NCI-H1436 treated with DMSO at 0.1 percent for 48 hours (cell line): ENCODE measurements around the gene BHLHE40.

Experiments used
- DNase-seq: peaks from one replicate; lab custom pipeline; 2025; lab: John Stamatoyannopoulos, UW

The BHLHE40 gene

GRCh38 chr3:5001135-5001534 lies 21.9 kb downstream of the BHLHE40 start:
- no peak for DNase-seq

DNA sequence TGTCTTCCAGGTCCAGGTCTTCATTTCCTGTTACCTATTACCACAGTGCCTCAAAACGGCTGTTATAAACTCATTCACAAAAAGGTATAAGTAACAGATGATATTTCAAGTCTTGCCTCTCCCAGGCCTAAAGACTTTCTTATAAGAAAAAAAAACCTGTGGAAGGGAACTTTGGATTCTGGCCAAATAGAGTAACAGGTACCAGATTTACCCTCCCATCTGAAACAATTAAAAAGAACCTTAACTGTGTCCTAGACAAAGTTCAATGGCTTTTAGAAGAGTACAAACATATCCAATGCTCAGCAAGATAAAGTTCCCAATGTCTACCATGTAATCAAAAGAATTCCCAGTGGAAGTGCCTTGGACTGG lies 22.6 kb downstream of the BHLHE40 start:
- no peak for DNase-seq

DNA sequence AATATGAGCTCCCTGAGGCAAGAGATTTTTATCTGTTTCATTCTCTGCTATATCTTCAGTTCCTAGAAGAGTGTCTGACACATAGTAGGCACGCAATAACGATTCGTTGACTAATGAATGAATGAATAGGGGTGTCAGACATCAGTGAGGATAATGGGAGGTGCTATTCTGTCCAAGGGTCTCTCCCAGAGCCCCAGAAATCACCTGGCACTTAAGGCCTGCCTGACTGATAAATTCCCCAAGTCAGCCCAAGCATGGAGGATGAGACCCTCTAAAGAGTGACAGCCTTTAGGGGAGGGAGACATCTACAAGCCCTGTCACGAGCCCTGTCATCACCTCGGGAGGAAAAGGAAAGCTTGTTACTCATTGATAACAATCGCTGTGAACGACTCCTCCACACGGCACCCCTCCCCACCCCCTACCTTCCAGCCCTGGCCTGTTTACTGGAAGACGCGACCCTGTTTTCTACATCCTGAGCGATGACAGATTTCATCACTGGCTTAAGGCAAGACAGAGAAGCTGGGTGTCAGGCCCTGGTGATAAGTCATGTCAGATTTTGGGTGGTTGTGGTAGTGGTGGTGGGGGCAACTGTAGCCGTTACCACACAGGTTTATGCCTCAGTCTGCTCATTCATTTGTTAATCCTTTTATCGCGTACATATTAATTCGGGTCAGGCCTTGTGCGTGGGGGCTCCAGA lies 23.1 kb downstream of the BHLHE40 start:
- no peak for DNase-seq

GRCh38 chr3:5002871-5003247 lies 23.6 kb downstream of the BHLHE40 start:
- no peak for DNase-seq

- DNase-seq = no peak
These were observed 25.3 kb downstream of the BHLHE40 start for GRCh38 chr3:5004319-5005152.

DNA sequence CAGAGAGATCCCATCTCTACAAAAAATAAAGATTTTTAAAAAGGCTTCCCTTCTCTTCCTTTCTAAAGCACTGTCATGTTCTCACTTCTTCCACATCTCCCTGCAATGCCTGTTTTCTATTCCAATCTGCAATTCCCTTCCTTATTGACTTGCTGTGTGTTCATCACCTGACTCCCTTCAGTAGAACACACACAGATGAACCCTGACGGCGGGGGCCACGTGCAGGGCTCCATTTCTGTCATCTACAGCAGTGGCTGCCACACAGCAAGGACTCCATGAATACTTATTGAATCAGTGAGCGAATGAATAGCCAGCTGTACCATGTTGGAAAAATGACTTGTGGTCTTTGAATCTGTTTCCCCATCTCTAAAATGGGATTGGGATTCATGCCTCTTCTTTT lies 26.1 kb downstream of the BHLHE40 start:
- DNase-seq = no peak

DNA sequence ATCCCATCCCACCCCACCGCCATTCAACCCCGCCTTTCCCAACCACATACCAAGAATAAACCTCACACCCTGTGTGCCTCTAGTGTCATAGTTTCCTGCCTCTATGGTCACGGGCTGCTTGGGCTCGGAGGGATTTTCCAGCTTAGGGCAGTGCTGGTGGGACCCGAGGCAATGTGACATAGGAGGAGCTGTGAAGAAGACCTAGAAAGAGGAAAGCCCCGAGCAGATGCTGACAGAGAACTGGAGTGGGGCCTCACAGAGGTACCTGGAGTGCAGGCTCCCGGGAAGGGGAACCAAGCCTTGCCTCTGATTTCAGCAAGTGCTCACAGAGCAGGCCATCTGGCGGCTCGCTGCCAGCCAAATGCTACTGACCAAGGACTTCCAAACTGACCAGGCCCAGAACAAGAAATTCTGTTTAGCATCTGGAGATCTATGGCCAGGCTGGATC lies 27.5 kb downstream of the BHLHE40 start:
- no peak for DNase-seq

DNA sequence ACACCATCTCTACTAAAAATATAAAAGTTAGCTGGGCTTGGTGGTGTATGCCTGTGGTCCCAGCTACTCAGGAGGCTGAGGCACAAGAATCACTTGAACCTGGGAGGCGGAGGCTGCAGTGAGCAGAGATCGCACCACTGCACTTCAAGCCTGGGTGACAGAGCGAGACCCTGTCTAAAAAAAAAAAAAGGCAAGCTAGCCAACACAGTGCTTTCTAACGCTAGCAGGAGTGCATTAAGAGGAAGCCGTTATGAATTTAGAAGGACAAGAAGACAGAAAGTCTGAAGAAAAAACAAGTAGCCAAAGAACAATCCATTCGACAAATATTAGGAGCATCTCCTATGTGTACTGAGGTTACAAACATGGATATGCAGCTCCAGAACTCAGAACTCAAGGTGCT lies 28.6 kb downstream of the BHLHE40 start:
- no peak for DNase-seq

DNA sequence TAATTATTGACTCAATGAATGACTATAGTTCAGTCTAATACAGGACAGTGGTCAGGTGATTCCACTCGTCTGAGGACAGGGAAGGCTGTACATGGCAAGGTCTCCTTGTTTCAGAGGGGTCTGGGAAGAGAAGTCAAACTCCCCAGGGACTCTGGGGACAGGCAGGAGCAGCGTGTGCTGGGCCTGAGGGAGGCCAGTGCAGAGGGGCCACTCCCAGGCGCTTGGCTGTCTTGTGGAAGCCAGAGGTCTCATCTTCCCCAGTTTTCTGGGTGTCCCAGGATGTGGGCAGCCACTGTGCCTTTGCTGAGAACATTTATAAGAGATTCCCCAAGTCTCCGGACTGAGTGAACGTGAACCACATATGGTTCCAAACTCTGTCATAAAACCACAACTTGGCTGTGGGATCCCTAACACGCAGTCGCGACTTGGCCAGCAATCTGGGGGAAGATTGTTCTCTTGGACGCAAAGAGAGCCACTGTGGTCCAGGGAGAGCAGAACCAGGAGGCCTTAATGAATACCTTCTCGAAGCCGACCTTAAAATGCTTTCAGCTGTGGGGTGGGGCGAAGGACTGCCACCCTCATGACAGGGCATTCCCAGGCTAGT lies 30.4 kb downstream of the BHLHE40 start:
- DNase-seq = no peak

DNA sequence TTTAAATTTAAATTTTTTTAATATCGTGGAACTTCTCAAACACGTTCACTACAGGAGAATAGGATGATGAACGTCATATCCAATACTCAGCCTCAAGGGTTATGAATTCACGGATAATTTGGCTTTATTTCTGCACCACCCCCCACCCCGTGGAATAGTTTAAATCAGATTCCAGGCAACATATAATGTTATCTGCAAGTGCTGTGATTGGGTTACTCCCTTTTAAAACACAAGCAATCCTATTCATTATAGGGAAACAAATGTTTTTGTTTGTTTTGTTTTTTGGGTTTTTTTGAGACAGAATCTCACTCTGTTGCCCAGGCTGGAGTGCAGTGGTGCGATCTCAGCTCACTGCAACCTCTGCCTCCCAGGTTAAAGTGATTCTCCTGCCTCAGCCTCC lies 30.9 kb downstream of the BHLHE40 start:
- DNase-seq = no peak

GRCh38 chr3:5010706-5011554 lies 31.7 kb downstream of the BHLHE40 start:
- DNase-seq = no peak

GRCh38 chr3:5011555-5012256 lies 32.5 kb downstream of the BHLHE40 start:
- DNase-seq = no peak

DNA sequence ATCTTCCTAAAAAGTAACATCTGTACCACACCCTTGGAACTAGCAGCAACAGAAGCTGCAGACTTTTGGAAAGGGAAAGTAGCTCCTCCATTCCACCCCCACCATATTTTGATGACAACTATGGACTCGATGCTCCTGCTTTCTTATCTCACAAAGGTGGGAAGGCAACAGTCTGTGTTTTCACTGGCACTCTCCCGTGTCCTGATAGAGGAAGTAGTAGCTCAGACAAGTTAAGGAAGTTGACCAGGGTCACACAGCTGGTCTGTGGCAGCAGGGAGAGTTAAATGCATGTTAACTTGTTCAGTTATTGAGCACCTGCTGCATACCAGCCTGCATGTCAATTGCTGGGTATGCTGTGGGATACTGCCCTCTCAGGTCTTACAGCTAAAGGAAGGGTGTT lies 33.1 kb downstream of the BHLHE40 start:
- no peak for DNase-seq

GRCh38 chr3:5013021-5013906 lies 34.0 kb downstream of the BHLHE40 start:
- no peak for DNase-seq

GRCh38 chr3:5014391-5014790 lies 35.2 kb downstream of the BHLHE40 start:
- no peak for DNase-seq

DNA sequence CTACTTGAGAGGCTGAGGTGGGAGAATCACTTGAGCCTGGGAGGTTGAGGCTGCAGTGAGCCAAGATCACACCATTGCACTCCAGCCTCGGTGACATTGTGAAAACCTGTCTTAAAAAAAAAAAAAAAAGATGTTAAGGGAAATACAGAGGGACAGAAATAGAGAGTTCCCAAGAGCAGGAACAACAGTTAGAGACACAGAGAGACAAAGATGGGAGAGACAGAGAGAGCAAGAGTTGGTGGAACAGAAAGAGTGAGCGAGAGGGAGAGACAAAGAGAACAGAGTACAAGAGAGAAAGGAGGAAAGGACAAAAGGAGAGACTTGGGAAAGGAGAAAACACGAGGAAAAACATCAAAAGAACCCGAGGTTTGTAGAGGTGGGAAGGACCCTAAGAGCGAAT lies 35.8 kb downstream of the BHLHE40 start:
- DNase-seq = no peak

DNA sequence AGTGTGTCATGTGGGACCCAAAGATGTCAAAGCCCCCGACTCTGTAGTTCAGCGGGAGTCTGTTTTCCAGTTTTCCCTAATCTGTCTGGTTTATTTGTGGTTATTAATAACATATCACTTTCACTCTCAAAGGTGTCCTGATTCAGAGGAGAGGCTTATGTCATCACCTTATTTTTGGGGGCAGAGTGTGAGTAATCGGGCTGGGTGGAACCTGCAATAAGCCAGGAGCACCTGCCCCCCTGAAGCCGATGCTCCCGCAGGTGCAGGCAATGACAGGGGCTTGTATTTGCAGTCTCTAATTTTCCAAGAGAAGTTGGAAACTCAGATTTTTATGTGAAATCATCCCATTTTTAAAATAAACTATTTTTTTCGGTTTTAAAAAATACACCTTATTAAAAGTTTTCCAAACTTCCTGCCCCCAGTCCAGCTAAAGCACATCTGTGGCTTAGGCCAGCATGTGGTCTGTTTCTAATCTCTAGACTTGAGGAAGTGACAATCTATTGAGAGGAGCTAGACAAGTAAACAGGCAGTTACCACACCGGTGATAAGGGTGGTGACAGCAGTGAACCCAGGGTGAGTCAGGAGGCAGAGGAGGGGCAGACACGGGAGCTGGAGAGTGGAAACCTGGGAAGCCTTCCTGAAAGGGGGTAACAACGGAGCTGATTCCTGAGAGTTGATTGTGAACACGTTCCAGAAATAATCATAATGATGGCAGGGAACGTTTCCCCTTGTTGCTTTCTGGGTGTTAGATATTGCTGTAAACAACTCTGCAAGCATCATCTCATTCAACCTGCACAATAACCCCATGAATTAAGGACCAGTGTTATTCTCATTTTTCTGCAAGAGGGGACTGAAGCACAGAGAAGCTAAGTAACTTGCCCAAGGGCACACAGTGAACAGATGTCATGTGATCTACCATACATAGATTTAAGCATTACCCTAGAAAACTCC lies 37.2 kb downstream of the BHLHE40 start:
- DNase-seq = no peak

DNA sequence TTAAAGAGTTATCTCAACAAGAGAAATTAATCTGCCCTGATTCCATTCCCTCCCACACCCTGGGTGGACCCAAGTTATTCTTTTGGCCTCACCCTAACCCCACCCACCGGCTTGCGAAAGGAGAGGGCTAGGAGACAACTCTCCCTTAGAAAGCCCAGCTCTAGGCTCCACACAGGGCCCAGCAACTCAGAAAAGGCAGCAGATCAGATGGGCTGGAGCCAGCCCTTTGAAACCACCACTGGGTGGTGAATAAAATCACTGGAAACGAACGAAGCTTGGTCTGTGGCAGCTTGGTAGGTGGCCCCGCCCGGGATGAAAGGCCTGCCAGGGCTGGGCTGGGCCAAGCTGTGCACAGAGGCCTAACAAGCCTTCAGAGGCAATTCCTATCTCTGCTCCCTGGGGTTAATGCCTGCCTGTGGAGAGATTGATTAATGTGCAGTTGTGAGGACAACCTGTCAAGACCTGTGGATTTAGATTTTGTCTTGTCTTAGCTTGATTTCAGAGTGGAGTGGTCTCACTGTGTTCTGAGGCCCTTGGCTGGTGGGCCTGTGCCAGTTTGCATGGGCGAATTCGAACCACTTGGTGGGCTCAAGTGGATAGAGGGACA lies 38.8 kb downstream of the BHLHE40 start:
- no peak for DNase-seq
